Islet precursor cell (in vitro differentiated cells): ENCODE results near the gene NWD2.
"Not testable (repeated sequence)": the region's sequence is repeated elsewhere in the genome, so short reads cannot be mapped to it uniquely, and the experiment has no call there.

Experiments used
- DNase-seq: peaks from one replicate; pipeline ENCODE4 v3.0.0-alpha.2; 2018

NWD2 gene

DNA sequence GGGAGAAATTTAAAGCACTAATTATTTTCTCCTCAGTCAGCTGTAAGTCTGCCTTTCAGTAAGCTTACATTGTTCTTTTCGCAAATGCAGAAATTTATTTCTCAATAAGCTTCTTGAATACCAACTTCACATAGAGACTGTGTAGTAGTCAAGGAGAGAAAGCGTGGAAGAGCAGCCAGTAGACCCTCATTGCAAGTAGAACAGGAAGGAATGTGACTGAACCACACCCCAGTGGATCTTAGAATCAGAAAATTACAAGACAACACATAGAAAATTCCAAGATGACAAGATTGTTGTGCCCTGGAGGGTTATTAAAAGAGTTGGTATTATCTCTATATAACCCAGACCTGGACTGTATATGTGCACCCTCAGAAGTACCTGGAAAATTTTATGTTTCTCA lies 224.7 kb downstream of the NWD2 start:
- no peak for DNase-seq

DNA sequence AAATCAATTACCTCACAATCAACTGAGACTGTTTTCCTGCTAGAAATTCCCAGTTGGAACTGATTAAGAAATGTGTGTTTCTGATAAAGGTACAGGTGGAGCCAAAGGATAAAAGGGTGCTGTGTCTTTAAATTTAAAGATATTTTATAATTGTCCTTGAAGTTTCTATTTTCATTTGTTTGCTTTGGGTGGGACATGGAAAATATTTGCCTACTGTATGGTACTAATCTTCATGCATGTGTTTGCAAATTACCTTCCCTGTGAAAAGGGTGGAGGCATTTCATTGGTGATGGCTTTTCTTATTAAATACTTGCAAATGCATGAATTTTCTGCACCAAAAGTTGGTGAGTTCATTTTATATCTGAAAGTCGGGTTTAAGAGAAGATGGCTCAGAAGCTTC lies 225.7 kb downstream of the NWD2 start:
- no peak for DNase-seq

DNA sequence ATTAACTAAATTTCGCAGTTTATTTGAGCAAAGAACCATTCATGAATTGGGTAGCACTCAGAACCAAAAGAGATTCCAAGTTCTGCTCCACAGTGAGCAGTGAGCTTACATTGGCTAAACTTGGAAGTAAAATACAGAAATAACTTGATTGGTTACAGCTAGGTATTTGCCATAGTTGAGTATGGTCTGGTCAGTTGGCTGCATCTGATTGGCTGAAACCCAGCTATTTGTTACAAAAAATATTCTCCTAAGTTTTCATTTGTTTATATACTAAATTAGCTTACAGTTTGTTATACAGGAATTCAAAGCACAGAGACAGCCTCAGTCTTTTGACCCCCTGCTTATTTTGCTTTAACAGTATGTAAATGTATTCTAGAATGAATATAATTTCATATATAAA lies 226.6 kb downstream of the NWD2 start:
- DNase-seq, result no peak

DNA sequence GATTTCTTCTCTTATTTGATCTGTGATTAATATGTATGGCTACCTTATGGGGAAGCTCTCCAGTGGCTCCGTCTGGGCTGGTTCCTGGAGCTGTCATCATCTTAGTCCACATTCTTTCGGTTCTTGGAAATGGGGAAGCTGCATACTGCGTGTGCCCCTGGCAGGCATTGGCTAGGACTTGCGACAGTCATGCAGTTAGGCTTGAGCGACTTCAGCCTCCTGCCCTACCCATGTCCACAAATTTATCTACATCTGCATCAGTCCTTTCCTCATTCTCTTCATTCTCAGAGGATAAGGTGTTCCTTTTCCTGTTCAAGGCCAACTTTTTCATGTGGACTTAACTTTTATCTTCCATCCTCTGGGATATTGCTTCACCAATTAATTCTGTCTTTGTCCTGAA lies 227.4 kb downstream of the NWD2 start:
- peak; percentile 82 for DNase-seq

DNA sequence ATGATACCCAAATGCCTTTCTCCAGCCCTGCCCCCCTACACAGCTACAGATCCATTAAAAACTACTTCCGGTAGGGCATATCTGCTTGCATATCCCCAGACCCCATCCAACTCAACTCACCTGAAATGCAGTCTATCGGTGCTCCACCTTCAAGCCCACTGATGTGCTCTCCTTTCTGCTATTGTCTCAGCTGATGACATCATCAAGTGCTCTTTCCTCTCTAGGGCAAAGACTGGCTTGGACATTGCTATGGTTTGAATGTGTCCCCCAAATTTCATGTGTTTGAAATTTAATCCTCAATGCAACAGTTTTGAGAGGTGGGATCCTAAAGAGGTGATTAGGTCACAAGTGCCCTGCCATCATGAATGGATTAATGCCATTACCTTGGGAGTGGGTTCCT lies 229.3 kb downstream of the NWD2 start:
- no peak for DNase-seq

DNA sequence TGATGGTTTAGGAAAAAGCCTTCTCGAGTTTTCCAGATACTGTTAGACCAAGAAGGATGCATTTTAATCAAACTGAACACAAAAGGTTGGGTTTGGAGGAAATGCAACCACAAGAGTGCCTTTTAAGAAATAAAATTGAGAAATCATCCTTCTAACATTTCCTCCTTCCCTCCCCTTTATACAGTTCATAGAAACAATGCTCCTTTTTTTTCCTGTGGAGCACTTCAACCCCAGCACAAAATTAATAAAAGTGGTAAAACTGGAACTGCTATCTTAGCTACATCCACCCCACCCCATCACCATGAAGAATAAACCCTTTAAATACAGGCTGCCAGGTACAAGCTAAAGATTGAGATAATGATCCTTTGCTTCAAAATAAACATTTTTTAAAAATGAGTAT lies 230.5 kb downstream of the NWD2 start:
- no peak for DNase-seq

DNA sequence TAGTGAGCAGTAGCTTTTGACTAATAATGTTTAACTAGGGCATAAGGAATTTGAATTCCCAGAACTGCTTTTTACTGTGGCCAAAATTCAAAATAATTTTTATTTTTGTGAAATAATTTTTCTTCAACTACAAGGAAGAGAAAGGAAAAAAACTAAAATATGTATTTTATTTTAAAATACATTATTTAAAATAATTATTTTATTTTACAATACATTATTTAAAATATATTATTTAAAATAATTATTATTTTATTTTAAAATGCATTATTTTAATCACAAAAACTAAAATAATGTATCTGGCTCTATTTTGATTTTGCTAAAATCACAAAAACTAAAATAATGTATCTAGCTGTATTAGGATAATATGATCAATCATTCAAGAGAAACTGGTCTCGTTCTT lies 231.2 kb downstream of the NWD2 start:
- DNase-seq, result no peak

DNA sequence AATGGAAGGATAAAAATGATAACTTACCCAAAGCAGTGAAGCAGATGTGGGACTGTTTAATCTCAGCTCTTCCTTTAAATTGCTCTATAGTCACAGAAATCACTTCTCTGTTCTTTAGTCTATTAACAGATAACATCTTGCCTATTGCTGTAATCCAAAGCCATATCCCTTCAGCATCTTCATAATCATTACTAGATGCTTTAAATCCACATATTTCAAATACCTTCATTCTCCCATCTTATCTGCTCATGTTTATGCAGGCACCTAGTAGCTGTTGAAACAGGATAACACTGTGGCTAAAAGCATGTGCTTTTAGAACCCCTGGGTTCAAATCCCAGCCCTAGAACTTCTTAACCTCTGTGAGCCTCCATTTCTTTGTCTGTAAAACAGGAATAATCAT lies 231.7 kb downstream of the NWD2 start:
- DNase-seq, result no peak

DNA sequence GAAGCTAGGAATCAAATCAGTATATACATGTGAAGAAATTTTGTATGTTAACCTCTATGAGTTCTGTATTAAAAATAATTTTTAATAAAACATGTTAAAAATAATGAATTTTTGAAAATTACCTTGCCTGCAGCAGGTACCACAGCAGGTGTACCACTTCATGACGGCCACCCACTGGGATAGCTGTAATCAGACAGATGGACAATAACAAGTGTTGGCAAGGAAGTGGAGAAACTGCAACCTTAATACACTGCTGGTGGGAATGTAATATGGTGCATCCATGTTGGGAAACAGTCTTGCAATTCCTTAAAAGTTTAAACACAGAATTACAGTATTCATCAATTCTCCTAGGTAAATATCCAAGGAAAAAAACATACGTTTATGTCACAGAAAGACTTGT lies 232.1 kb downstream of the NWD2 start:
- DNase-seq, result no peak

DNA sequence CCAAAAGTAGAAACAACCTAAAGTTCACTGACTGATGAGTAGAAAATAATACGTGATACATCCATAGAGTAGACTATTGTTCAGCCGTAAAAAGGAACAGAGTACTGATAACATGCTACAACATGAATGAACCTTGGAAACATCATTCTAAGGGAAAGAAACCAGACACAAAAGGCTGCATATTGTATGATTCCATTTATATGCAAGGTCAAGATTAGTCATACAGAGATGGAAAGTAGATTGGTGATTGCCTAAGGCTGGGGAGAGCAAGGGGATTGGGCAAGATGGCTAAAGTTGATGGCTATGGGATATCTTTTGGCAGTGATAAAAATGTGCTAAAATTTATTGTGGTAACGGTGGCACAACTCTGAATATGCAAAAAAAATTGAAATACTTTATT lies 232.6 kb downstream of the NWD2 start:
- DNase-seq, result no peak

DNA sequence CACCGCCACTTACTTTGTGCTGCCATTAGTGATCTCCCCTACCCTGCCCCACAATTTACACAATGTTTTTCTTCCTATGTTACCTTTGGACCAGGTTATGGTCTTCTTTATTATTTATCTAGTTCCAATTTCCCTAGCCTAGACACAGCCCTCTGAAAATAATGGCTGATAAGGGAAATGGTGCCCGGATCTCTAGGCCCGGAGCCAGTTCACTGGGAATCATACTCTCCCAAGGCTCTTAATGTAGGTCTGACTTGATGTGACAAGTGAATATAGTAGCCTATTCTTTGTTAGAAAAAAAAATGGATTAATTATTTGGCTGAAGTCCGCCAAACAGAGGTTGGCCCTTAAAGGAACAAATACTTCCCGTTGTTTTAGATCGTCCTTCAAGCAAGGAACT lies 233.6 kb downstream of the NWD2 start:
- DNase-seq, result no peak

DNA sequence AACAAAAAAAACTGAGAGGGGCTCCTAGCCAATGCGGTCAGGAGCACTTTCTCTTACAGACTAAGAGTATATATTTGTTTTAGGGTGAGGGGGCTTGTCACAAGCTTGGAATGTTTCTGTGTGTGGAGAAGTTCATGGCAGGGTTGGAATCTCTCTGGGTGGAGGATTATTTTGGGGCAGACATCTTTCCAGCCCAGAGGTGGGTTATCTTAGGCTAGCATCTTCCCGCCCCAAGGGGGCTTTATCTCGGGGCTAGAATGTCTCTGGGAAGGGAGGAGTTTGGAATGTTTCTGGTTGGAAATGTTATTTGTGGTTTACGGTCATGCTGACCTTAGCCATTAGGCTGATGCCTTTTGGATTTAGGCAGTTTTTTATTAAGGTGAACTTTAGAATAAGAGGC lies 236.0 kb downstream of the NWD2 start:
- peak; percentile 92 for DNase-seq

DNA sequence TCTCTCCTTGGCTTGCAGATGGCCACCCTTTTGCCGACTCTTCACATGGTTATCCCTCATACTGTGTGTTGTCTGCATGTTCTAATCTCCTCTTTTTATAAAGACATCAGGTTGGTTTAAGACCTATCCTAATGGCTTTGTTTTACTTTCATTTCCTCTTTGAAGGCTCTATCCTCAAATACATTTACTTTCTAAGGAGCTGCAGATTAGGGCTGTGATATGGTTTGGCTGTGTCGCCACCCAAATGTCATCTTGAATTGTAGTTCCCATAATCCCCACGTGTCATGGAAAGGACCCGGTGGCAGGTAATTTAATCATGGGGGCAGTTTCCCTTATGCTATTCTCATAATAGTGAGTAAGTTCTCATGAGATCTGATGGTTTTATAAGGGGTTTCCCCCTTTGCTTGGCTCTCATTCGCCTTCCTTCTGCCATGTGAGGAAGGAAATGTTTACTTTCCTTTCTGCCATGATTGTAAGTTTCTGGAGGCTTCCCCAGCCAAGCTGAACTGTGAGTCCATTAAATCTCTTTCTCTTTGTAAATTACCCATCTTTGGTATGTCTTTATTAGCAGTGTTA lies 237.1 kb downstream of the NWD2 start:
- no peak for DNase-seq

DNA sequence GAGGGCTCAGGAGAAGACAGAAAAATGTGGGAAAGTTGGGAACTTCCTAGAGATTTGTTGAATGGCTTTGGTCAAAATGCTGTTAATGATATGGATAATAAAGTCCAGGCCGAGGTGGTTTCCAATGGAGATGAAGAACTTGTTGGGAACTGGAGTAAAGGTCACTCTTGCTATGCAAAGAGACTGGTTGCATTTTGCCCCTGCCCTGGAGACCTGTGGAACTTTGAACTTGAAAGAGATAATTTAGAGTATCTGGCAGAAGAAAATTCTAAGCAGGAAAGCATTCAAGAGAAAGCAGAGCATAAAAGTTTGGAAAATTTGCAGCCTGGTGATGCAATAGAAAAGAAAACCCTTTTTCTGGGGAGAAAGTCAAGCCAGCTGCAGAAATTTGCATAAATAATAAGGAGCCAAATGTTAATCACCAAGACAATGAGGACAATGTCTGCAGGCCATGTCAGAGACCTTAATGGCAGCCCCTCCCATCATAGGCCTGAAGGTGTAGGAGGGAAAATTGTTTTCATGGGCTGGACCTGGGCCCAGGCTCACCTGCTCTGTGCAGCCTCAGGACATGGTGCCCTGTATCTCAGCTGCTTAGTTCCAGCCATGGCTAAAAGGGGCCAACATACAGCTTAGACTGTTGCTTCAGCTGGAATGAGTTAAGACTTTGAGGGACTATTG lies 237.8 kb downstream of the NWD2 start:
- no peak for DNase-seq

DNA sequence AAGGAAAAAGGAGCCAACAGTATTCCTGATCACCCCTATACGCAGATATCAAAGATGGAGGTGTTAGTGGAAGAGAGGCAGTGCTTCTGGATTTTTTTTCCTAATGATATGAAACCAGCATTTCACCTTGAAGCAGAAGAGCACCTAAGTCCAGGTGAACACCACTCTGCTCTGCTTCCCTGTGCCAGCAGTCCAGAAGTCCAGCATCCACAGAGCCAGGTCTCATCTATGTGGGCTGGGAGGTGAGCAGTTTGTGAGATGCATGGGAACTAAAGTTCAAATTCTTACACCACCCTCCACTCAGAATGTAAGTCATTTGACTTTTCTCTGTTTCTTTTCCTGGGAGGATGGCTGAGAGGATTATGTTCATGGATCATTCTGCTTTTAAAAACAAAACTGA lies 239.1 kb downstream of the NWD2 start:
- DNase-seq, result no peak

DNA sequence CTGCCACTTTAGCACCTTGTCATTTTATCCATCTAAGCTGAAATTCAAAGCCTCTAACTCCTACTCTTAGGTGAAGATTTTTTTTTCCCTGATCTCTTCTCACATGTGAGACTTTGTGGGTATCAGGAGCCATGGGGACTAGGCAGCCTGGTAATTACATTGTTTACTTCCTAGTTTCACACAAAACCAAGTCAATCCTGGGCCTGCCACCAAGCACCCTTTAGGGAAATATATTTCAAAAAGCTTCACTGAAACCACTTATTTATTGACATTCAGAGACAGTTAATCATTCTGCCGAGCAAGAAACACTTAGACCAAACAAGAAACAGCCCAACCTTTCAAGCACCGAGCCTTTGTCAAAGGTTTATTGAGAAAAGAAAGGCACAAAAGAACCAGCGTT lies 241.6 kb downstream of the NWD2 start:
- no peak for DNase-seq

DNA sequence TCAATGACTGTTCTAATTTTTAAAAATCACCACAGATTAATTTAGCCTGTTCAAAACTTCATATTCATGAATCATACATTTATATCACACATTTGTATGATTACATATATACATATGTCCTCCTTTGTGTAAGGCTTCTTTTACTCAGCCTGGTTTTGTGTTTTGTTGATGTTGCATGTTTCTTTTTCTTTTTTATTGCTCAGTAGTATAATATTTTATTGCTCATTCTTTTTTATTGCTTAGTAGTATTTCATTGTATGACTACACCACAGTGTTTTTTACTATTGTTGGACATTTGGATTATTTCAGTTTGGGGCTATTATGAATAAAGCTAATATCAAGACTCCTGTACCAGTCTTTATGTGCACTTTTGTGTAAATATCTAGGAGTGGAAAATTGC lies 243.1 kb downstream of the NWD2 start:
- no peak for DNase-seq

DNA sequence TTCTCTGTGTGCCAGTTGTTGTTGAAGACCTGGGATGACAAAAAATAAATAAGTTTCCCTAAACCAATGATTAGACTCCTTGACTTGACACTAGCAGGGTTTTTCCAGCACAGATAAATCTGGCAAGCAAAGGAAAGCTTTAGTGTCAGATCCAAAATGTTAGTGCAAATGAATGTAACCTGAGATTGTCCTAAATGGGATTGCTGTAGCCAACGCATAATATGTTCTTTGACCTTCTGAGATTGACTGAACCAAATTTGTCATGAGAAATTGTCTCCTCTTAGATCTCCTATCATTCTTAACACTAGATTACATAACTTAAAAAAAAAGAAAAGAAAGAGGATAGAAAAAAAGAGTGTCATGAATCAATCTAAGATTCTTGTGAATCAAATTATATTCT lies 245.2 kb downstream of the NWD2 start:
- DNase-seq, result no peak

DNA sequence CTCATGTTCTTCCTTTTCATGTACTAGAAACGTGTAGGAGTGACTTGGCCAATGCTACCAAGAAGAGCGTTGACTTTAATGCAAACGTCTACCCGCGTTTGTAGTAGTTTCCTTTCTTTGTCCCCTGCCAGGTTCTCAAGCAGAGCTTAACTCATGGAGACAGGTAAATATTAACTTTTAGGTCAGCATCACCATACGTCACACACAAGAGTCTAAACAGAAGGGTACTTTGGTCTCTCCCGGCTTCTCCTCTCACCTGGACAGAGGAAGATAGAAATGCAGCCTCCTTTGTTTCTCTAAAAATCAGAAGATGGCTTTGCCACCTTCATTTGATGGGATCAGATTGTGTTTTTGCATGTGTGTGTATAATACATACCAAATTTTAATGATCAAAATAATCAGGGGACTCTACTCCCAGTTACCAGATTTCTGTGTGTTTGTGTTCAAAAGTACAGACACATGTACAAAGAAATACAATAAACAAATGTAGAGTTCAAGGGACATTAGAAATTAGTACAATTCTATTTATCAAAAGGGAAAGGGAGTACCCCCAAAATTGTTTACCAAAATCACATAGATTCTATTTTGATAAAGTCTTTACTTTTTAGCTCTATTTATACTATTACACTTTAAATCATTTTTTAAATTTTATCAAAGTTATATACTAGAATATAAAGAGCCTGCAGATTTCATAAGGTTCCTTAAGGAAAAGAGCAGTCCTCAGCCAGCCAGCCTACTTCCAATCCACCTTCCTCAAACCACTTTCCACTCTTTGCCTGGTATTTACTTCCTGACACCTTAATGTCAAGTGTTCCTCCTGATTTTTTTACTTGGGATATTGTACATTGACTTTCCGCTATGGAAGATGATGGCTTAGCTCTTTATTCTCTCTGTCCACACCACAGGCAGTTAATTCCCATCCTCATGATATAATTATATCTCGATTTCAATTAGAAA lies 246.1 kb downstream of the NWD2 start:
- DNase-seq, result no peak

DNA sequence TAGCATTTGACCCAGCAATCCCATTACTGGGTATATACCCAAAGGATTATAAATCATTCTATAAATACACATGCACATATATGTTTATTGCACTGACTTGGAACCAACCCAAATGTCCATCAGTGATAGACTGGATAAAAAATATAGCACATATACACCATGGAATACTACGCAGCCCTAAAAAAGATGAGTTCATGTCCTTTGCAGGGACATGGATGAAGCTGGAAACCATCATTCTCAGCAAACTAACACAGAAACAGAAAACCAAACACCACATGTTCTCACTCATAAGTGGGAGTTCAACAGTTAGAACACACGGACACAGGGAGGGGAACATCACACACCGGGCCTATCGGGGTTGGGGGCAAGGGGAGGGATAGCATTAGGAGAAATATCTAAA lies 250.8 kb downstream of the NWD2 start:
- DNase-seq, result not testable (repeated sequence)
